Suppressor macrophage treated with lipopolysaccharide for 4 hours (primary cell): Measurements from ENCODE around the gene MPDZ.

ENCODE experiments used
- DNase-seq: peaks from one replicate; pipeline ENCODE4 v3.0.0-alpha.2; 2020

Gene MPDZ

GRCh38 chr9:13174906-13175639, 104.4 kb downstream of the MPDZ start:
- no peak for DNase-seq

DNA sequence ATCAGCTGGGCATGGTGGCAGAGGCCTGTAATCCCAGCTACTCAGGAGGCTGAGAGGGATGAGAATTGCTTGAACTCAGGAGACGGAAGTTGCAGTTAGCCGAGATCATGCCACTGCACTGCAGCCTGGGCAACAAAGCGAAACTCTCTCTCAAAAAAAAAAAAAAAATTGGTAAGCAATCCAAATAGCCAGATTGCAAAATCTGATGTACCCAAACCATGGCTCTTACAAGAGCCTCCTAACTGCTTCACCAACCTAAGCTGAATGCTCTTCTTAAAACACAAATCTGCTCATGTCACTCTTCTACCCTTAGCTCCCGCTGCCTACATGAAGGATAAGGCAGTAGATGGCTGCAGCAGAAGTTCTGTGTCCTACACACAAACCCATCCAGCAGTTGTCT, 105.9 kb downstream of the MPDZ start:
- DNase-seq: no peak

DNA sequence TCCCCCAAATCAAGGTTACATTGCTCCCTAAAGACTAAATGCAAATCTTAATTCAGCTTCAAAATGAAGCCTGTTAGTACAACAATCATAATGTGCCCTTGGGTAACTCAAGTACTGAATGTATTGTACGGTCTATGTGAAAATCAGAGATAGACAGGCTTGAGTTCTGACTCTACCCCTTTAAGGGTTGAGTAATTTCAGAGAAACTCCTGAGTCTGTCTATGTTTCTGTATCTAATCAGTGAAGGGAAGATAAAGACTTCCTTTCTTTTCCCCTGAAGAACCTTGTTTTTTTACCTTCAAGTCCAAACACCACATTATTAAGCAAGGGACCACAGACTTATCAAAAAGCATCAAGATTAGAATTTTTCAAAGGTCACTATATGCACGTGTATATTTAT, 108.2 kb downstream of the MPDZ start:
- no peak for DNase-seq

- no peak for DNase-seq
Measured at GRCh38 chr9:13166996-13167395, 112.5 kb downstream of the MPDZ start.

DNA sequence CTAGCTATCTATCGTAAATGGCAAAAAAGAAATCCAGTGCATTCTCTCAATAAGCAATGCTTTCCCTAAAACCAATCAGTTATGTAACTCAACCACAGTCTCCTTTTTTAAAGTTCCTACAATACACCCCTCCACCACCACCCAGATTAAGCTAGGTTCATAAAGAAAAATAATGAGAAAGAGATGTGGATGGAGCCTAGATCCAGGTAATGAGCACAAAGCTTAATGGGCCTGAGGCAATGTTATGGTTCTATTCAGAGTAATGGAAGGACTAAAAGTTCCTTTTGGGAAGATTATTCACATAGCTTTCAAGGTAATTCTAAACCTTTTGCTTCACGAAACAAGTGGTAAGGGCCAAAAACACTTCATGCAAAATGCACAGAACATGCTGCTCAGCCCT, 113.5 kb downstream of the MPDZ start:
- DNase-seq: no peak

DNA sequence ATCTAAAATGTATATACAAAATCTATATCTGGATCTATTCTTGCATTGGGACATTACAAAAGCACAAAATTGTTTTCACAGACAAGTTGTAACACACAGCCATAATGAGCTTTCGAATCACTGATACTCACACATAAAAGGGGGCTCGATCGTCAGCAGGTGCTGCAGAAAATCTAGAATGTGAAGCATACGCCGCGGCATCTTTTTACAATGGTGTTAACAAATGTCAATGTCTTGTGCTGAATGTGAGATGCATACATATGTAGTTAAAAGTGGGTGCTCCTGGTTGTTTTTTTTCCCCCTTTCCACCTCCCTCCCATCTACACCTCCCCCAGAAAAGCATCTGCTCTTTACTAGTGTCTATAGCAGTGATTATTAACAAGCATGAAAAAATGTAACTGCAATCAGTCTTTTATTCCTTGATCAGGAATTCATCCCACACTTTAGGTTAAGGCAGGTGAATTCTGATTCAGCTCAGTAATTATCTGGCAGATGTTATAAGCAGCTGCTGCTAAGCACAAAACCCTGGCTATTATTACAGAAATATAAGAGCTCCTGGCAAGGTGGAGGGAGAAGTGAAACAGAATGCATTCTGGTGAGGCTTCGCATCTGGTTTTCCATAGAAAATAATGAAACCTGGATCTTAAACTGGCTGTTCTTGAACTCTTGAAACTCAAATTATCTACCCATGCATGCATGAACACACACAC, 114.1 kb downstream of the MPDZ start:
- no peak for DNase-seq

- no peak for DNase-seq
Measured at GRCh38 chr9:13163946-13164345, 115.5 kb downstream of the MPDZ start.

GRCh38 chr9:13163287-13163686, 116.2 kb downstream of the MPDZ start:
- DNase-seq: no peak

GRCh38 chr9:13160051-13160450, 119.4 kb downstream of the MPDZ start:
- DNase-seq: no peak

GRCh38 chr9:13158986-13159385, 120.5 kb downstream of the MPDZ start:
- DNase-seq: no peak

DNA sequence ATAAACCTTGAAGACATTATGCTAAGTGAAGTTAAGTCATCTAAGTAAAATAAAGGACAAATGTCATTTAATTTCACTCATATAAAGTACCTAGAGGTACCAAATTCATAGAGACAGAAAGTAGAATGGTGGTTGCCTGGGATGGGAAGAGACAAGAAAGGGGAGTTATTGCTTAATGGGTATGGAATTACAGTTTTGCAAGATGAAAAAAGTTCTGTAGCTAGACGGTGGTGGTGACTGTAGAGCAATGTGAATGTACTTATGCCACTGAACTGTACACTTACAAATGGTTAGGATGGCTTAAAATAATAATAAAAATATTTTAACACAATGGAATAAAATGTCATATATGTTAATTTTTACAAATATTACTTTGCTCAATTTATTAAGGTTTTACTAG, 128.0 kb downstream of the MPDZ start:
- DNase-seq: no peak

DNA sequence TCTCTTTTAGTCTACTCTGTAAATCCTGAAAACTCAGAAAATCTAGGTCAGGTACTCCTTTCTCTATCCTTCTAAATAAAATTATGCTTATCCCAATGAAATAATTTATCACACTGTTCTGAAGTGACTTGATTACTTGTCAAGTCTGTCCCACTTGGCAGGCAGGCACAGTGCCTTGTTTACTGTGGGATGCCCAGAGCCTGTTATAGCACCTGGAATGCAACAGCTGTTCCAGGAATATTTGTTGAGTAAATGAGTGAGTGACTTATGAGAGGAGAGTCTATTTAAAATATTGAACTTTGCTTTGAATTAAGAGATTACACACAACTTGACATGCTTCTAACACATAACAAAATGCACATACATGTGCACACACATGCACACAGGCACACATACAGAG, 130.0 kb downstream of the MPDZ start:
- no peak for DNase-seq

- DNase-seq: no peak
Measured at GRCh38 chr9:13146840-13147239, 132.7 kb downstream of the MPDZ start.

- DNase-seq: no peak
Measured at GRCh38 chr9:13145340-13145739, 134.2 kb downstream of the MPDZ start.

- no peak for DNase-seq
Measured at GRCh38 chr9:13144166-13144775, 135.2 kb downstream of the MPDZ start.

- no peak for DNase-seq
Measured at GRCh38 chr9:13143281-13143680, 136.2 kb downstream of the MPDZ start.

GRCh38 chr9:13142776-13143175, 136.7 kb downstream of the MPDZ start:
- no peak for DNase-seq

- DNase-seq: no peak
Measured at GRCh38 chr9:13141629-13142028, 137.9 kb downstream of the MPDZ start.

GRCh38 chr9:13140843-13141592, 138.5 kb downstream of the MPDZ start:
- DNase-seq: no peak

DNA sequence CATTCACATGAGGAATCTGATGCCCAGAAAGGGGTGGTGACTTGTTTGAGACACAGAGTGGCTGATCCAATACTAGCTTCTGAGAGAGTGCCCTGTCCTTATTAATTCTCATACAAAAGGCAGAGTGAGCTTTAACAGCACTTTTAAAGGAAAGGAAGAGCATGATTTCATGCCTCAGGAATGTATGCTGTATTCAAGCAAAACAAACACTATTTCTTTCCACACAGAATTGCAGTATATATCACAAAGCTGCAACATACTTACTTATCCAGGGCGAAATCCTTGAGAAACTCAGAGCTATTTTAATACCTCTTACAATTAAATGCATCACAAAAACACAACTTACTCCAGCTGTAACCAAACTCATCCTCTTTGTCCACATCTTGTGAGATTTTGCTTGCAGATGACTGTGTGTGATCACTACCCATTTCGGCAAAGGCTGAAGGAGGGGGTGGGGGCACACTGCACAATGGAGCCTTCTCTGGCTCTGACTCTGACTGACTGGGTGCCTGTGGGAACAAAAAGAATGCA, 139.8 kb downstream of the MPDZ start:
- no peak for DNase-seq

- DNase-seq: no peak
Measured at GRCh38 chr9:13137426-13137825, 142.1 kb downstream of the MPDZ start.

GRCh38 chr9:13131991-13132390, 147.5 kb downstream of the MPDZ start:
- DNase-seq: no peak

GRCh38 chr9:13131416-13131815, 148.1 kb downstream of the MPDZ start:
- DNase-seq: no peak
